Limb (tissue), 2 donors: ENCODE measurements around the gene UTRN.
A peak's percentile ranks its signal among the peaks of the same experiment; 100 is the strongest.

Experiments used
- DNase-seq, 2 donors: peaks; one replicate each; pipeline ENCODE4 v3.0.0-alpha.2; 2016; ENCODE audit errors: extremely low spot score in 2 of 2

The UTRN gene

GRCh38 chr6:144311361-144311760 is 26.2 kb downstream of the UTRN start:
- no peak for DNase-seq

- DNase-seq, result no peak
These were observed 28.9 kb downstream of the UTRN start for GRCh38 chr6:144314003-144314485.

GRCh38 chr6:144314562-144314961 is 29.4 kb downstream of the UTRN start:
- DNase-seq, result no peak

GRCh38 chr6:144315226-144315980 is 30.3 kb downstream of the UTRN start:
- DNase-seq, result no peak

GRCh38 chr6:144315981-144316861 is 31.1 kb downstream of the UTRN start:
- DNase-seq, result no peak

GRCh38 chr6:144316862-144317195 is 31.7 kb downstream of the UTRN start:
- no peak for DNase-seq

- DNase-seq, result no peak
These were observed 32.6 kb downstream of the UTRN start for GRCh38 chr6:144317736-144318135.

GRCh38 chr6:144319211-144319610 is 34.1 kb downstream of the UTRN start:
- no peak for DNase-seq

- DNase-seq, result no peak
These were observed 35.6 kb downstream of the UTRN start for GRCh38 chr6:144320741-144321140.

GRCh38 chr6:144321839-144322591 is 36.9 kb downstream of the UTRN start:
- no peak for DNase-seq

GRCh38 chr6:144325232-144325631 is 40.1 kb downstream of the UTRN start:
- DNase-seq, result no peak

GRCh38 chr6:144326393-144326792 is 41.3 kb downstream of the UTRN start:
- DNase-seq, result no peak

- DNase-seq, result peak in 1 of 2 donors; percentile 48
These were observed 41.9 kb downstream of the UTRN start for GRCh38 chr6:144327081-144327480.

- DNase-seq, result peak in 1 of 2 donors; percentile 41
These were observed 45.2 kb downstream of the UTRN start for GRCh38 chr6:144330017-144330987.

GRCh38 chr6:144331491-144331969 is 46.4 kb downstream of the UTRN start:
- DNase-seq, result no peak

GRCh38 chr6:144332177-144332576 is 47.0 kb downstream of the UTRN start:
- DNase-seq, result no peak

- DNase-seq, result no peak
These were observed 49.1 kb downstream of the UTRN start for GRCh38 chr6:144334150-144334708.
